ENCODE data around the gene SPATA18.

GRCh38 chr4:52110171-52110570 lies 59.1 kb downstream of the SPATA18 start:
- TF ChIP-seq CTCF (IDR thresholded peaks at IDR 0.05 in 8 of 11, conservative IDR thresholded peaks at IDR 0.05 in 3 of 11) (no peak), POLR2AphosphoS5 (IDR thresholded peaks at IDR 0.05) (no peak)

Measured in spleen (tissue), 7 donors.